Measurements from ENCODE around the gene ANXA1.

ANXA1 gene

DNA sequence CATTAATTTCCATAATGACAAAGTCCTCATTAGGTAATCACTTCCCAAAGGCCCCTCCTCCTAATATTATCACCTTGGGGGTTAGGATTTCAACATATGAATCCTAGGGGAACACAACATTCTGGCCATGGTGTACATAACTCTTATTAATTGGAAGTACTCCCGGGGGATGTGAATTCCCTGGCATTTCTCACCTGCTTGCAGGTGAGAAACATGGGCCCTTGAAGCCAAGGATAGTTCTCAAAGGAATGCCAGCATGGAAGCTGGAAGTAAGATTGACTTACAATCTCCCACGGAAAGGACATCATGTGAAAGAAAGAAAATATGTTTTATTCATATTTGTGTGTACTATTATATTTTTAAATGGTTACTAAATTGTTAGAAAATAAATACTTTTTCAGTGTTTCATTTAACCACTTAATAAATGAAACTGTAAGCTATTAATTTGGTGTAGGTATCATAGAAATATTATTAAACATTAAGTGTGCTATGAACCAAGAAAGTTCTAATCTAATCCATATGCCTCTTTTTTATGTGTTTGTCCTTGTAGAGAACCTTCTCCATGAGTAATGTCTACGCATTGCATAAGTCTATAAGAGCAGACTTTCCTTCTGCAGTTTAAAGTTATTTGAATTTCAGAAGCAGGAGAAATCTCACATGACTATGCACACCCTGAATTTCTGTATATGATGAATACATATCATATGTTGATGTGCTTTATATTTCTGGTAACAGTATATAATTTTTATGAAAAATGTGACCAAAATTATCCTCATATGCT is 59.4 kb downstream of the ANXA1 start:
- DNase-seq (ENCODE audit: low read depth in 2 of 2) = no peak

DNA sequence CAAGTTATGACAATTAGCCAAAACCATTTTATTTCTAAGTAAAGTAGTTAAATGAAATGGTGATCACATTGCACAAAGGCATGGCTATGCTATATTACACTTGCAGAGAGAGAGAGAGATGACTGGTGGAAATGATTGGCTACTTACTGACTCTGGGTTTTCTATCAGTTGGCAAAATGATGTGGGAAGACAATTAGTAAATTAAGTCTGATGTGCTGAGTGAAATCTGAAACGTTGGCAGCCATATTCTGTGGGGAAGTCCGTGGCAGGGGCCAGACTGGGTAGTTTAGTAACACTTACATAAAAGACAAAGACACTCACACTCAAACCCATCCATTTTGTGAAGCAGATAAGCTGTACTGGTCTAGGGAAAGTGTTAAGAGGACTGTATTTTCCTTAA is 61.6 kb downstream of the ANXA1 start:
- no peak for DNase-seq (ENCODE audit: low read depth in 2 of 2)

GRCh38 chr9:73215249-73215648 is 63.6 kb downstream of the ANXA1 start:
- no peak for DNase-seq (ENCODE audit: low read depth in 2 of 2)

DNA sequence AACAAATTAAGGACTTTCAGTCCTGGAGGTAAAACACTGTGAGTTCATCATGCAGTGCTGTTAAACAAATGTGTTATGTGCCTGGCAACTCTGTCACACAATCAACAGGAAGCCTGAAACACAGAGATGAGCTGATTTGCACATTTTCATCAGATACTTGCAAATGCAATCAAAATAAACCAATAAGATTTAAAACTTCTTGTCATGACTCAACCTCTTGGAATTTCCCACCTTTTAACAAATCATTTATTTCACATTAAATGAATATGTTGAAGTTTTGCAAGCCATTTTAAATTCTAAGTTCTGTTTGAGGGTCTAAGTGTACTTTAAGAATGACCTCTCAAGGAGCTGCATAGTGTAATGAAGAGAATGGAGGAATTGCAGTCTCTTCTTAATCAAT is 64.4 kb downstream of the ANXA1 start:
- DNase-seq (ENCODE audit: low read depth in 2 of 2) = no peak
